H9 (cell line): Measurements from ENCODE around the gene ENOX2. TPM values are rescaled to one million over a fixed set of nuclear protein-coding genes. Genes with fewer than 3 reads are reported as not detected.

Experiments used
- DNase-seq: peaks from one replicate; pipeline ENCODE4 v3.0.0-alpha.2; 2017
- H2AFZ ChIP-seq: one replicate; pipeline ENCODE4 v1.6.1; 2013; ENCODE audit warnings: mild to moderate bottlenecking, low read length, control low read depth, moderate library complexity
- H2AK5ac ChIP-seq: 2 replicates; pipeline ENCODE4 v1.6.1; 2013; ENCODE audit warnings: low read length, control low read depth, mixed read lengths; ENCODE audit not compliant: insufficient read length
- H2BK120ac ChIP-seq: one replicate; pipeline ENCODE4 v1.6.1; 2013; ENCODE audit warnings: low read depth, mild to moderate bottlenecking, low read length, control low read depth, inconsistent platforms; ENCODE audit not compliant: poor library complexity, severe bottlenecking
- H2BK12ac ChIP-seq: 2 replicates; pipeline ENCODE4 v1.6.1; 2013; ENCODE audit warnings: low read length, control low read depth, mixed read lengths, low read depth; ENCODE audit not compliant: insufficient read length
- H2BK15ac ChIP-seq: 2 replicates; pipeline ENCODE4 v1.6.1; 2013; ENCODE audit warnings: low read depth, low read length, control low read depth
- H2BK20ac ChIP-seq: one replicate; pipeline ENCODE4 v1.6.1; 2013; ENCODE audit warnings: low read depth, mild to moderate bottlenecking, low read length, control low read depth, inconsistent platforms; ENCODE audit not compliant: poor library complexity, severe bottlenecking
- H2BK5ac ChIP-seq: 2 replicates; pipeline ENCODE4 v1.6.1; 2013; ENCODE audit warnings: low read length, control low read depth, mixed read lengths; ENCODE audit not compliant: insufficient read length
- H3K14ac ChIP-seq: 2 replicates; pipeline ENCODE4 v1.6.1; 2013; ENCODE audit warnings: low read length, control low read depth; ENCODE audit not compliant: insufficient read depth
- H3K18ac ChIP-seq: 2 replicates; pipeline ENCODE4 v1.6.1; 2013; ENCODE audit warnings: low read depth, mild to moderate bottlenecking, mixed read lengths, low read length, control low read depth; ENCODE audit not compliant: insufficient read length
- H3K23ac ChIP-seq: 2 replicates; pipeline ENCODE4 v1.6.1; 2013; ENCODE audit warnings: low read length, control low read depth, mixed read lengths, low read depth; ENCODE audit not compliant: insufficient read length
- H3K23me2 ChIP-seq: 2 replicates; pipeline ENCODE4 v1.6.1; 2013; ENCODE audit warnings: low read depth, mild to moderate bottlenecking, mixed read lengths, low read length, control low read depth; ENCODE audit not compliant: insufficient read length, poor library complexity, severe bottlenecking
- H3K27ac ChIP-seq: 2 replicates; pipeline ENCODE4 v1.5.1; 2013; ENCODE audit warnings: low read length, control low read depth, mixed read lengths, low read depth; ENCODE audit not compliant: insufficient read length
- H3K27me3 ChIP-seq: 2 replicates; pipeline ENCODE4 v1.6.1; 2013; ENCODE audit warnings: low read length, control low read depth, inconsistent platforms; ENCODE audit not compliant: insufficient read depth
- H3K4ac ChIP-seq: 2 replicates; pipeline ENCODE4 v1.6.1; 2013; ENCODE audit warnings: low read depth, mild to moderate bottlenecking, control low read depth, inconsistent platforms, low read length, moderate library complexity
- H3K4me1 ChIP-seq: 2 replicates; pipeline ENCODE4 v1.6.1; 2013; ENCODE audit warnings: low read length, control low read depth, inconsistent platforms; ENCODE audit not compliant: insufficient read depth
- H3K4me2 ChIP-seq: 2 replicates; pipeline ENCODE4 v1.6.1; 2013; ENCODE audit warnings: low read length, control low read depth, mixed read lengths; ENCODE audit not compliant: insufficient read length, insufficient read depth
- H3K56ac ChIP-seq: 2 replicates; pipeline ENCODE4 v1.6.1; 2013; ENCODE audit warnings: low read depth, mild to moderate bottlenecking, mixed read lengths, low read length, control low read depth; ENCODE audit not compliant: insufficient read length
- H3K79me1 ChIP-seq: 2 replicates; pipeline ENCODE4 v1.6.1; 2013; ENCODE audit warnings: low read depth, mild to moderate bottlenecking, moderate library complexity, low read length, control low read depth, inconsistent platforms; ENCODE audit not compliant: insufficient read depth, poor library complexity, severe bottlenecking
- H3K79me2 ChIP-seq: 2 replicates; pipeline ENCODE4 v1.6.1; 2013; ENCODE audit warnings: low read length, control low read depth, inconsistent platforms; ENCODE audit not compliant: insufficient read depth
- H3K9ac ChIP-seq: 2 replicates; pipeline ENCODE4 v1.6.1; 2013; ENCODE audit warnings: low read length, control low read depth, mixed read lengths; ENCODE audit not compliant: insufficient read length; ENCODE audit errors: extremely low read depth
- H3K9me3 ChIP-seq: one replicate; pipeline ENCODE4 v1.6.1; 2013; ENCODE audit warnings: low read depth, low read length, inconsistent platforms; ENCODE audit not compliant: control insufficient read depth
- H3T11ph ChIP-seq: one replicate; pipeline ENCODE4 v1.6.1; 2013; ENCODE audit warnings: mild to moderate bottlenecking, low read length, control low read depth, inconsistent platforms
- H4K20me1 ChIP-seq: one replicate; pipeline ENCODE4 v1.6.1; 2013; ENCODE audit not compliant: control insufficient read depth, insufficient read length, insufficient read depth
- H4K5ac ChIP-seq: 2 replicates; pipeline ENCODE4 v1.6.1; 2013; ENCODE audit warnings: low read depth, mild to moderate bottlenecking, mixed read lengths, low read length, control low read depth; ENCODE audit not compliant: insufficient read length
- H4K8ac ChIP-seq: replicated peaks from 2 replicates; pipeline ENCODE4 v1.6.1; 2013; ENCODE audit warnings: low read length, control low read depth, mixed read lengths, low read depth; ENCODE audit not compliant: insufficient read length
- H4K91ac ChIP-seq: 2 replicates; pipeline ENCODE4 v1.6.1; 2013; ENCODE audit warnings: low read depth, mild to moderate bottlenecking, moderate library complexity, mixed read lengths, low read length, control low read depth; ENCODE audit not compliant: insufficient read length
- H3K27ac Mint-ChIP-seq, 3 experiments: 2 replicates in 2 of 3; 3 replicates in 1 of 3; pipeline ENCODE4 v1.8.0; 2020 to 2021; ENCODE audit warnings: mixed read lengths in 3 of 3, mild to moderate bottlenecking in 1 of 3, moderate library complexity in 1 of 3
- H3K27me3 Mint-ChIP-seq: 2 replicates; pipeline ENCODE4 v1.8.0; 2021; ENCODE audit warnings: low read depth, mild to moderate bottlenecking, moderate library complexity, mixed read lengths
- H3K36me3 Mint-ChIP-seq, 3 experiments: 2 replicates in 2 of 3; 3 replicates in 1 of 3; pipeline ENCODE4 v1.8.0; 2020 to 2021; ENCODE audit warnings: low read depth in 3 of 3, mixed read lengths in 3 of 3; ENCODE audit not compliant: insufficient read depth in 1 of 3
- H3K4me1 Mint-ChIP-seq, 2 experiments: 2 replicates each; pipeline ENCODE4 v1.8.0; 2020; ENCODE audit warnings: mixed read lengths in 2 of 2
- H3K4me3 Mint-ChIP-seq, 2 experiments: 2 replicates in 1 of 2; 3 replicates in 1 of 2; pipeline ENCODE4 v1.8.0; 2020 to 2021; ENCODE audit warnings: mild to moderate bottlenecking in 2 of 2, mixed read lengths in 2 of 2, moderate library complexity in 1 of 2
- H3K9me3 Mint-ChIP-seq, 2 experiments: 2 replicates in 1 of 2; 3 replicates in 1 of 2; pipeline ENCODE4 v1.8.0; 2020; ENCODE audit warnings: mild to moderate bottlenecking in 2 of 2, mixed read lengths in 2 of 2, moderate library complexity in 1 of 2
- WGBS: extraction: QIAGEN DNeasy Blood & Tissue Kit; methylation state at CpG from one replicate; pipeline ENCODE4 v1.1.7; 2013; ENCODE audit warnings: missing lambda C conversion rate, low lambda C conversion rate, mixed read lengths; ENCODE audit not compliant: insufficient read length; ENCODE audit errors: extremely low coverage; 5-methylcytosine and 5-hydroxymethylcytosine counted together
- total RNA-seq: library from RNA; stranded (reverse); gene quantifications from 2 replicates; pipeline ENCODE4 v1.2.1, GENCODE V29; 2021
- TF ChIP-seq, protein P1 (sequence below): fragments of 200-600 bp; sonication (generic); conservative IDR thresholded peaks from 3 replicates; pipeline ENCODE4 v1.8.0; 2021; ENCODE audit warnings: antibody characterized with exemption, mild to moderate bottlenecking

ENOX2 gene
- total RNA-seq, 1 experiment from 2014 or later: 17.7 TPM

DNA sequence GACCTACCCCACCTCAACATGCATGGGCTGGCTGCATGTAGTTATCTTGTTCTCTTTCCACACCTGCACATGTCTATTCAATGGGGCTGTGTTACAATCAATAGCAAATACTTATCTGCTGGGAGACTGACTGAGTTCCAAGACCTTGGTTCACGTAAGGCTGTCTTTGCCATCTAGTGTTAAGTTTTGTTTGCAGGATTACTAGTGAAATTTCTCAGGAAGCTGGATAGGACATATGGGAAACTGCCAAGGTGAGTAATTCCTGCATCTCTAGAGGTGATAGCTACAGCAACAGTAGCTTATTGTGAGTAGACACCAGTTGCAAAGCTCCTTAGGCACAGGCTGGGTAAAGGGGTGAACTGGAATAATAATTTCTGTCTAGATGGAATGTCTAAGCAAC lies 177.5 kb downstream of the ENOX2 start:
- H3K23me2 ChIP-seq: no peaks in the 10 kb centered on the region
- H3K9ac ChIP-seq: no peak overlapping the region
- H3K27ac Mint-ChIP-seq: no peak overlapping the region
- no peak overlapping the region for H3K14ac ChIP-seq
- H3K27me3 Mint-ChIP-seq: no peaks in the 10 kb centered on the region
- peaks cover 10 to 33% (median 25%) of the 10 kb centered on the region in 3 experiments for H3K36me3 Mint-ChIP-seq
- no peak overlapping the region for H2AFZ ChIP-seq
- H3K27me3 ChIP-seq: no peaks in the 10 kb centered on the region
- H2BK12ac ChIP-seq: no peak overlapping the region
- H3K18ac ChIP-seq: no peak overlapping the region
- H3T11ph ChIP-seq: no peak overlapping the region
- H2BK20ac ChIP-seq: no peak overlapping the region
- H2BK15ac ChIP-seq: no peak overlapping the region
- no peak overlapping the region for H4K5ac ChIP-seq
- no CpG with 5 or more reads among the region's 1 CpG for WGBS
- no peak overlapping the region for H2BK120ac ChIP-seq
- peaks cover 19% of the 10 kb centered on the region for H3K9me3 ChIP-seq
- no peak overlapping the region for H4K8ac ChIP-seq
- H3K4me1 Mint-ChIP-seq: peaks cover 4% of the 10 kb centered on the region in 2 experiments
- H3K27ac ChIP-seq: no peak overlapping the region
- no peak overlapping the region for H4K91ac ChIP-seq
- H3K79me2 ChIP-seq: no peaks in the 10 kb centered on the region
- H3K4me1 ChIP-seq: no peaks in the 10 kb centered on the region
- no peak overlapping the region for H3K4me2 ChIP-seq
- TF ChIP-seq, protein P1, sequence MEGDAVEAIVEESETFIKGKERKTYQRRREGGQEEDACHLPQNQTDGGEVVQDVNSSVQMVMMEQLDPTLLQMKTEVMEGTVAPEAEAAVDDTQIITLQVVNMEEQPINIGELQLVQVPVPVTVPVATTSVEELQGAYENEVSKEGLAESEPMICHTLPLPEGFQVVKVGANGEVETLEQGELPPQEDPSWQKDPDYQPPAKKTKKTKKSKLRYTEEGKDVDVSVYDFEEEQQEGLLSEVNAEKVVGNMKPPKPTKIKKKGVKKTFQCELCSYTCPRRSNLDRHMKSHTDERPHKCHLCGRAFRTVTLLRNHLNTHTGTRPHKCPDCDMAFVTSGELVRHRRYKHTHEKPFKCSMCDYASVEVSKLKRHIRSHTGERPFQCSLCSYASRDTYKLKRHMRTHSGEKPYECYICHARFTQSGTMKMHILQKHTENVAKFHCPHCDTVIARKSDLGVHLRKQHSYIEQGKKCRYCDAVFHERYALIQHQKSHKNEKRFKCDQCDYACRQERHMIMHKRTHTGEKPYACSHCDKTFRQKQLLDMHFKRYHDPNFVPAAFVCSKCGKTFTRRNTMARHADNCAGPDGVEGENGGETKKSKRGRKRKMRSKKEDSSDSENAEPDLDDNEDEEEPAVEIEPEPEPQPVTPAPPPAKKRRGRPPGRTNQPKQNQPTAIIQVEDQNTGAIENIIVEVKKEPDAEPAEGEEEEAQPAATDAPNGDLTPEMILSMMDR: no peak
- no peak overlapping the region for H2BK5ac ChIP-seq
- no peak overlapping the region for H3K4ac ChIP-seq
- no peak overlapping the region for H3K56ac ChIP-seq
- H3K4me3 Mint-ChIP-seq: no peak overlapping the region
- peaks cover 22 to 30% of the 10 kb centered on the region in 2 experiments for H3K9me3 Mint-ChIP-seq
- H4K20me1 ChIP-seq: no peaks in the 10 kb centered on the region
- DNase-seq: no peak
- no peak overlapping the region for H2AK5ac ChIP-seq
- no peak overlapping the region for H3K23ac ChIP-seq
- H3K79me1 ChIP-seq: no peaks in the 10 kb centered on the region
